SK-N-SH treated with all-trans-retinoic acid at 6 μM for 48 hours (cell line): Measurements from ENCODE around the gene RAP2B.

Experiments used
- ARNTL ChIP-seq: fragments of 450-650 bp; formaldehyde crosslinking; IDR thresholded peaks from 2 replicates; pipeline ENCODE4 v1.5.0; 2020; ENCODE audit warnings: low read depth, mild to moderate bottlenecking, moderate library complexity, borderline replicate concordance
- CREB5 ChIP-seq: fragments of 250-450 bp; sonication (Bioruptor Pico); IDR thresholded peaks from 2 replicates; pipeline ENCODE4 v1.5.1; 2020; ENCODE audit warnings: low read depth, mild to moderate bottlenecking, moderate library complexity
- ESRRG ChIP-seq: fragments of 250-450 bp; sonication (Bioruptor Pico); IDR thresholded peaks from 2 replicates; pipeline ENCODE4 v1.6.1; 2021; ENCODE audit warnings: mild to moderate bottlenecking
- GLIS3 ChIP-seq: fragments of 250-450 bp; sonication (Bioruptor Pico); IDR thresholded peaks from 2 replicates; pipeline ENCODE4 v1.5.0; 2020; ENCODE audit warnings: mild to moderate bottlenecking, moderate library complexity
- ISL1 ChIP-seq: fragments of 250-450 bp; sonication (Bioruptor Pico); IDR thresholded peaks from 2 replicates; pipeline ENCODE4 v2.1.2; 2022; ENCODE audit warnings: mild to moderate bottlenecking, moderate library complexity
- PATZ1 ChIP-seq: fragments of 250-450 bp; sonication (Bioruptor Pico); IDR thresholded peaks from 2 replicates; pipeline ENCODE4 v1.8.0; 2020; ENCODE audit warnings: mild to moderate bottlenecking, moderate library complexity, borderline replicate concordance
- POU6F1 ChIP-seq: fragments of 250-450 bp; sonication (Bioruptor Pico); IDR thresholded peaks from 2 replicates; pipeline ENCODE4 v1.8.0; 2021; ENCODE audit warnings: low read depth, mild to moderate bottlenecking, moderate library complexity, borderline replicate concordance
- RARB ChIP-seq: fragments of 250-450 bp; sonication (Bioruptor Pico); IDR thresholded peaks from 2 replicates; pipeline ENCODE4 v1.8.0; 2021; ENCODE audit warnings: mild to moderate bottlenecking, moderate library complexity
- SNAI2 ChIP-seq: fragments of 250-450 bp; sonication (Bioruptor Pico); IDR thresholded peaks from 2 replicates; pipeline ENCODE4 v1.5.0; 2020; ENCODE audit warnings: mild to moderate bottlenecking, moderate library complexity
- TCF4 ChIP-seq: fragments of 250-450 bp; sonication (Bioruptor Pico); IDR thresholded peaks from 2 replicates; pipeline ENCODE4 v1.8.0; 2021; ENCODE audit warnings: mild to moderate bottlenecking, moderate library complexity, borderline replicate concordance
- ZNF565 ChIP-seq: fragments of 450-650 bp; formaldehyde crosslinking; conservative IDR thresholded peaks from 2 replicates; pipeline ENCODE4 v1.5.0; 2020; ENCODE audit warnings: low read depth, mild to moderate bottlenecking, moderate library complexity
- ZNF70 ChIP-seq: fragments of 450-650 bp; formaldehyde crosslinking; IDR thresholded peaks from 2 replicates; pipeline ENCODE4 v1.5.0; 2020; ENCODE audit warnings: mild to moderate bottlenecking, moderate library complexity
- TF ChIP-seq, protein P1 (sequence below): fragments of 250-450 bp; sonication (Bioruptor Pico); IDR thresholded peaks from 2 replicates; pipeline ENCODE4 v1.5.0; 2020; ENCODE audit warnings: mild to moderate bottlenecking, moderate library complexity

DNA sequence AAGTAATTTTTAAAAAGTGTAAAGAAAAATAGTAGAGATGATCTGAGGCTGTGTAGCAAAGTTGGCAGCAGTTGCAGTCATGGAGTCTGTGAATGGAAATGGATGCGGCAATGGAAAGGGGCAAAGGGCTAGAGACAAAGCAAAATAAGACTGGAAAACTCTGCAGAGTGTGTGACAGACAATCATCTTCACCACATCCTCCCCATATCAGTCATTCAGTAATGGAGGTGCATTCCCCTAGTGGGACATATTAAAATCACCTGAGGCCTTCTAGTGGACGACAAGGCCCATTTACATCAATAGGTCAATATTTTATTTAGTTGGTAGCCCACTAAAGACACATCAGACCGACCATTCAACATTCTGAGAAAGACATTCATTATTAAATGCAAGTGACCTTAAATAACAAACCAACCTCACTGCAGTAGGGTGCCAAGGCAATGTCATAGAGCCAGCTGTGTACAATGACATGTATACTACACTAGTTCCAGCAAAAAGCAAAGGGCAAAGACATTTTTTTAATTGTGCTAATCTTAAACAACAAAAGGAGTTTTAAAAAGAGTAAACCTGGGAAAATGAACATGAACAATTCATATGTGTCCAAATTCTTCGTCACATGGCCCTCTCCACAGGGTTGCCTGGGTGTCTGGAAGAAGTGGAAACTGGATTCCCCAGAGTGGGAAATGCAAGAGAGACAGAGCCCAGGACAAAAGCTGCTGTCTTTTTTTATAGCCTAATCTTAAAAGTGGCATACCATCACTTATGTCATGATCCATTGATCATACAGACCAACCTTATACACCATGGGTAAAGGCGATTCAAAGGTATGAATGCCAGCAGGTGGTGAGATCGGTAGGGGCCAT lies 15.6 kb upstream of the RAP2B start:
- TF ChIP-seq ISL1 (CRISPR knock-in tag) (no peak), RARB (CRISPR knock-in tag) (no peak), SNAI2 (CRISPR knock-in tag) (no peak), TCF4 (no peak), CREB5 (CRISPR knock-in tag) (no peak), ZNF70 (no peak), POU6F1 (CRISPR knock-in tag) (no peak), ZNF565 (CRISPR knock-in tag) (no peak), ARNTL (no peak), GLIS3 (CRISPR knock-in tag) (no peak), ESRRG (CRISPR knock-in tag) (no peak), PATZ1 (CRISPR knock-in tag) (no peak)
- TF ChIP-seq, protein P1, sequence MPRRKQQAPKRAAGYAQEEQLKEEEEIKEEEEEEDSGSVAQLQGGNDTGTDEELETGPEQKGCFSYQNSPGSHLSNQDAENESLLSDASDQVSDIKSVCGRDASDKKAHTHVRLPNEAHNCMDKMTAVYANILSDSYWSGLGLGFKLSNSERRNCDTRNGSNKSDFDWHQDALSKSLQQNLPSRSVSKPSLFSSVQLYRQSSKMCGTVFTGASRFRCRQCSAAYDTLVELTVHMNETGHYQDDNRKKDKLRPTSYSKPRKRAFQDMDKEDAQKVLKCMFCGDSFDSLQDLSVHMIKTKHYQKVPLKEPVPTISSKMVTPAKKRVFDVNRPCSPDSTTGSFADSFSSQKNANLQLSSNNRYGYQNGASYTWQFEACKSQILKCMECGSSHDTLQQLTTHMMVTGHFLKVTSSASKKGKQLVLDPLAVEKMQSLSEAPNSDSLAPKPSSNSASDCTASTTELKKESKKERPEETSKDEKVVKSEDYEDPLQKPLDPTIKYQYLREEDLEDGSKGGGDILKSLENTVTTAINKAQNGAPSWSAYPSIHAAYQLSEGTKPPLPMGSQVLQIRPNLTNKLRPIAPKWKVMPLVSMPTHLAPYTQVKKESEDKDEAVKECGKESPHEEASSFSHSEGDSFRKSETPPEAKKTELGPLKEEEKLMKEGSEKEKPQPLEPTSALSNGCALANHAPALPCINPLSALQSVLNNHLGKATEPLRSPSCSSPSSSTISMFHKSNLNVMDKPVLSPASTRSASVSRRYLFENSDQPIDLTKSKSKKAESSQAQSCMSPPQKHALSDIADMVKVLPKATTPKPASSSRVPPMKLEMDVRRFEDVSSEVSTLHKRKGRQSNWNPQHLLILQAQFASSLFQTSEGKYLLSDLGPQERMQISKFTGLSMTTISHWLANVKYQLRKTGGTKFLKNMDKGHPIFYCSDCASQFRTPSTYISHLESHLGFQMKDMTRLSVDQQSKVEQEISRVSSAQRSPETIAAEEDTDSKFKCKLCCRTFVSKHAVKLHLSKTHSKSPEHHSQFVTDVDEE, result no peak
